ENCODE results near the gene INCENP.
"Not testable (repeated sequence)": the region's sequence is repeated elsewhere in the genome, so short reads cannot be mapped to it uniquely, and the experiment has no call there.

INCENP gene

GRCh38 chr11:62172294-62172693, 48.5 kb downstream of the INCENP start:
- no peak for DNase-seq

- DNase-seq: no peak
These were observed 53.0 kb downstream of the INCENP start for GRCh38 chr11:62176766-62177165.

- no peak for DNase-seq
These were observed 56.2 kb downstream of the INCENP start for GRCh38 chr11:62179995-62180394.

- DNase-seq: no peak
These were observed 57.3 kb downstream of the INCENP start for GRCh38 chr11:62181097-62181496.

- DNase-seq: no peak
These were observed 58.5 kb downstream of the INCENP start for GRCh38 chr11:62182147-62182891.

- no peak for DNase-seq
These were observed 62.4 kb downstream of the INCENP start for GRCh38 chr11:62186195-62186594.

- DNase-seq: no peak
These were observed 66.2 kb downstream of the INCENP start, which contains the start of gene SCGB1D1 for GRCh38 chr11:62190011-62190410. Gene SCGB1D1, plus strand, starts transcription at chr11:62190216. Its CDS starts 69 bp downstream, at chr11:62190285.

GRCh38 chr11:62193952-62194351, 70.1 kb downstream of the INCENP start:
- no peak for DNase-seq

- DNase-seq: not testable (repeated sequence)
These were observed 71.2 kb downstream of the INCENP start for GRCh38 chr11:62195010-62195409.

GRCh38 chr11:62195945-62196344, 72.1 kb downstream of the INCENP start:
- DNase-seq: no peak

- not testable (repeated sequence) for DNase-seq
These were observed 73.6 kb downstream of the INCENP start for GRCh38 chr11:62197400-62197799.

- no peak for DNase-seq
These were observed 77.6 kb downstream of the INCENP start for GRCh38 chr11:62201376-62201775.
